SJSA1 (cell line): ENCODE results near the gene SEMA3D. TPM values are rescaled to one million over a fixed set of nuclear protein-coding genes. Genes with fewer than 3 reads are reported as not detected.
A peak's percentile ranks its signal among the peaks of the same experiment; 100 is the strongest.
"Not testable (repeated sequence)": the region's sequence is repeated elsewhere in the genome, so short reads cannot be mapped to it uniquely, and the experiment has no call there.

ENCODE experiments used
- DNase-seq, 2 experiments: peaks; one replicate each; pipeline ENCODE4 v3.0.0-alpha.2; 2015 to 2020; ENCODE audit warnings: low spot score in 2 of 2, low read depth in 1 of 2
- H3K27ac ChIP-seq: fragments of 250-450 bp; sonication (Bioruptor Pico); 2 replicates; pipeline ENCODE4 v1.5.1; 2020; ENCODE audit warnings: mild to moderate bottlenecking, moderate library complexity
- H3K27me3 ChIP-seq: fragments of 250-450 bp; sonication (Bioruptor Pico); replicated peaks from 2 replicates; pipeline ENCODE4 v1.5.1; 2020; ENCODE audit warnings: mild to moderate bottlenecking, moderate library complexity
- H3K36me3 ChIP-seq: fragments of 250-450 bp; sonication (Bioruptor Pico); 2 replicates; pipeline ENCODE4 v1.5.1; 2020; ENCODE audit warnings: mild to moderate bottlenecking
- H3K4me1 ChIP-seq: fragments of 250-450 bp; sonication (Bioruptor Pico); replicated peaks from 2 replicates; pipeline ENCODE4 v1.6.1; 2021; ENCODE audit warnings: mild to moderate bottlenecking
- H3K4me3 ChIP-seq: fragments of 250-450 bp; sonication (Bioruptor Pico); 2 replicates; pipeline ENCODE4 v1.5.1; 2020; ENCODE audit warnings: mild to moderate bottlenecking
- H3K9me3 ChIP-seq: fragments of 250-450 bp; sonication (Bioruptor Pico); replicated peaks from 2 replicates; pipeline ENCODE4 v1.5.1; 2020; ENCODE audit warnings: mild to moderate bottlenecking
- total RNA-seq: library from RNA; depleted of rRNA; stranded (reverse); fragments of >200 nt; shearing (Covaris generic); gene quantifications from 2 replicates; pipeline ENCODE4 v1.2.3, GENCODE V29; 2014

Gene SEMA3D
- total RNA-seq, 1 experiment from 2014 or later = 5.3 TPM

- not testable (repeated sequence) for H3K27me3 ChIP-seq, H3K4me3 ChIP-seq, H3K27ac ChIP-seq, H3K9me3 ChIP-seq, H3K4me1 ChIP-seq, DNase-seq, H3K36me3 ChIP-seq
Observed at GRCh38 chr7:84992954-84993353, 193.9 kb downstream of the SEMA3D start.

GRCh38 chr7:84985073-84985784, 201.6 kb downstream of the SEMA3D start:
- Histone ChIP-seq H3K4me1 (no peaks in the 10 kb centered on the region), H3K27me3 (no peaks in the 10 kb centered on the region), H3K36me3 (no peaks in the 10 kb centered on the region), H3K9me3 (no peaks in the 10 kb centered on the region), H3K27ac (no peak overlapping the region), H3K4me3 (no peak overlapping the region)
- no peak for DNase-seq

DNA sequence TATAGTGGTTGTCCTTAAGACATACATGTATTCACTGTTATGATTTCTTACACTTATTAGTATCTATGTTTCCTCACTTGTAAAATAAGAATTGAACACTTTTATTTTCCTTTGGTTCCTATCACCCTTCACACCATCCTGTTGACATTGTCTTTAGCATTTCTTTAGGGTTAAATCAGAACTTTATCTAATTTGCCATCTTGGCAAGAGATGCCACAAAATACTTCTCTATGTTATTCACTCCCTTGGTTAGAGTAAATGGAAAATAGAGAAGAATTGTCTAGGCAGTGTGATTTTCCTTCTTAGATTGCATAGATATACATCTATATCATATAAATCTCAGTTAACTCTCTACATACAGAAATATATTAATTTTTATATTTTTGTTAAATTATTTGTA, 204.7 kb downstream of the SEMA3D start:
- H3K9me3 ChIP-seq = no peaks in the 10 kb centered on the region
- H3K27ac ChIP-seq = no peak overlapping the region
- H3K4me3 ChIP-seq = no peak overlapping the region
- H3K4me1 ChIP-seq = no peaks in the 10 kb centered on the region
- DNase-seq = no peak
- no peaks in the 10 kb centered on the region for H3K36me3 ChIP-seq
- H3K27me3 ChIP-seq = no peaks in the 10 kb centered on the region

- no peaks in the 10 kb centered on the region for H3K36me3 ChIP-seq
- DNase-seq = no peak
- no peaks in the 10 kb centered on the region for H3K9me3 ChIP-seq
- no peak overlapping the region for H3K4me3 ChIP-seq
- no peak overlapping the region for H3K27ac ChIP-seq
- H3K27me3 ChIP-seq = no peaks in the 10 kb centered on the region
- H3K4me1 ChIP-seq = no peaks in the 10 kb centered on the region
Observed at GRCh38 chr7:84981055-84981976, 205.5 kb downstream of the SEMA3D start.

- Histone ChIP-seq H3K9me3 (no peaks in the 10 kb centered on the region), H3K27me3 (no peaks in the 10 kb centered on the region), H3K4me1 (no peaks in the 10 kb centered on the region), H3K36me3 (no peaks in the 10 kb centered on the region), H3K27ac (no peak overlapping the region), H3K4me3 (no peak overlapping the region)
- DNase-seq = no peak
Observed at GRCh38 chr7:84975586-84976185, 211.2 kb downstream of the SEMA3D start.

GRCh38 chr7:84971360-84971759, 215.5 kb downstream of the SEMA3D start:
- Histone ChIP-seq H3K27ac (no peak overlapping the region), H3K9me3 (no peaks in the 10 kb centered on the region), H3K4me3 (no peak overlapping the region), H3K4me1 (no peaks in the 10 kb centered on the region), H3K27me3 (no peaks in the 10 kb centered on the region), H3K36me3 (no peaks in the 10 kb centered on the region)
- DNase-seq = no peak

GRCh38 chr7:84970670-84971069, 216.2 kb downstream of the SEMA3D start:
- no peak overlapping the region for H3K27ac ChIP-seq
- no peaks in the 10 kb centered on the region for H3K4me1 ChIP-seq
- H3K27me3 ChIP-seq = no peaks in the 10 kb centered on the region
- H3K36me3 ChIP-seq = no peaks in the 10 kb centered on the region
- H3K9me3 ChIP-seq = no peaks in the 10 kb centered on the region
- H3K4me3 ChIP-seq = no peak overlapping the region
- no peak for DNase-seq

DNA sequence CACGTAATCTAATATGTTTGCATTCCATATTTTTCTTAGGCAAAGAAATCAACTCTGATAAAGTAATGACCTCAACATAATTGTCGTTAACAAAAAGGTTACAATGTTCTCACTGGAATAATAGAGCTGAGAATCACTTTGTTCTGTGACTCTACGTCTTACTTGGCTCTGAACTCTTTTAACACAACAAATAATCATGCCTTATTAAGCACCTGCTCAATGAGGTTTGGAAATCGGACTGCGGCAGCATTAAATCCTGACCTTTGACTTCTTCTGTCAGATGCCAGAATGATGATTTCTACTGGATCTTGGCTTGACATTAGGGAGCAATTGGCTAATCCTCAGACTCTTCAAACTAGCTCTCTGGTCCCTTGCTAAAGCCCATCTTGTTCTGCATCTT, 233.6 kb downstream of the SEMA3D start:
- peaks cover 8% of the 10 kb centered on the region for H3K4me1 ChIP-seq
- no peaks in the 10 kb centered on the region for H3K36me3 ChIP-seq
- H3K9me3 ChIP-seq = no peaks in the 10 kb centered on the region
- no peak for DNase-seq
- no peak overlapping the region for H3K4me3 ChIP-seq
- H3K27ac ChIP-seq = no peak overlapping the region
- no peaks in the 10 kb centered on the region for H3K27me3 ChIP-seq

GRCh38 chr7:84950836-84951235, 236.0 kb downstream of the SEMA3D start:
- Histone ChIP-seq H3K4me1 (peaks cover 11% of the 10 kb centered on the region), H3K4me3 (no peak overlapping the region), H3K27ac (no peak overlapping the region), H3K9me3 (no peaks in the 10 kb centered on the region), H3K36me3 (no peaks in the 10 kb centered on the region), H3K27me3 (no peaks in the 10 kb centered on the region)
- no peak for DNase-seq

DNA sequence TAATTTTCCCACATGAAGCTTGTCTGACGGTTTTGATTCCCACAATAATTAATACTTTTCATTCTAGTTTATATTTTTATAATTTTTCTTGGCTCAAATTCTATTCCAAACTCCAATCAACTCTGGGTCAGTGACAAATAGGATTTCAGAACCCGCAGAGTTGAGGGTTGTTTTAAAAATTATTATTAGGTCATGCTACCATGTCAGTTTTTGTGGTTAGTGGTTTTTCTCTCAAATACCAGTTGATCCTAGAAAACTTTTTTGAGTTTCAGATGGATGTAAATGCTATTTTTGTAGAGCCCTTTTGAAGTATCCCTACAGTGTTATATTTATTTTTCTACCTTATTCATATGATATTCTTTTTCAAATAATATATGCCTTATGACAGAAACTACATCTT, 237.4 kb downstream of the SEMA3D start:
- H3K4me1 ChIP-seq = peaks cover 11% of the 10 kb centered on the region
- no peak overlapping the region for H3K27ac ChIP-seq
- H3K36me3 ChIP-seq = no peaks in the 10 kb centered on the region
- no peak for DNase-seq
- no peaks in the 10 kb centered on the region for H3K9me3 ChIP-seq
- H3K4me3 ChIP-seq = no peak overlapping the region
- H3K27me3 ChIP-seq = no peaks in the 10 kb centered on the region

GRCh38 chr7:84949067-84949466, 237.8 kb downstream of the SEMA3D start:
- Histone ChIP-seq H3K4me3 (no peak overlapping the region), H3K9me3 (no peaks in the 10 kb centered on the region), H3K27me3 (no peaks in the 10 kb centered on the region), H3K4me1 (peaks cover 11% of the 10 kb centered on the region), H3K36me3 (no peaks in the 10 kb centered on the region), H3K27ac (no peak overlapping the region)
- no peak for DNase-seq

GRCh38 chr7:84948634-84949033, 238.2 kb downstream of the SEMA3D start:
- Histone ChIP-seq H3K36me3 (no peaks in the 10 kb centered on the region), H3K4me1 (peaks cover 11% of the 10 kb centered on the region), H3K27me3 (no peaks in the 10 kb centered on the region), H3K27ac (no peak overlapping the region), H3K4me3 (no peak overlapping the region), H3K9me3 (no peaks in the 10 kb centered on the region)
- DNase-seq = peak in 1 of 2 experiments; percentile 20

GRCh38 chr7:84946549-84946948, 240.3 kb downstream of the SEMA3D start:
- Histone ChIP-seq H3K36me3 (no peaks in the 10 kb centered on the region), H3K27ac (no peak overlapping the region), H3K4me3 (no peak overlapping the region), H3K4me1 (peaks cover 11% of the 10 kb centered on the region), H3K27me3 (no peaks in the 10 kb centered on the region), H3K9me3 (no peaks in the 10 kb centered on the region)
- no peak for DNase-seq
